HCT116 (cell line): Measurements from ENCODE around the gene STRAP. TPM values are rescaled to one million over a fixed set of nuclear protein-coding genes. Genes with fewer than 3 reads are reported as not detected.

Experiments used
- ATAC-seq: fragments of 200-7000 bp; cut with Tn5 transposase; 2 replicates; pipeline ENCODE4 v1.9.1; 2020; ENCODE audit warnings: mild to moderate bottlenecking, moderate library complexity
- BruUV-seq: library from RNA; stranded (reverse); fragments of 400-500 nt; replicated peaks from 2 replicates; lab custom pipeline; 2021; lab: Mats Ljungman, UMichigan
- CTCF ChIA-PET: fragments of 300-600 bp; sonication (Branson Sonifier 250); formaldehyde crosslinking; loops from one replicate; lab custom pipeline; 2021; ENCODE audit warnings: antibody characterized with exemption; lab: Charles Lee
- POLR2A ChIA-PET: fragments of 300-600, 350-600 bp; sonication (Branson Sonifier 250); formaldehyde crosslinking; loops from one replicate; lab custom pipeline; 2021; ENCODE audit warnings: antibody characterized with exemption; lab: Charles Lee
- RAD21 ChIA-PET, 2 experiments: fragments of 300-600 bp; sonication (Branson Sonifier 250); formaldehyde crosslinking; loops; one replicate each; lab custom pipeline; 2023; ENCODE audit warnings: low total read pairs in 2 of 2; ENCODE audit not compliant: uncharacterized antibody in 2 of 2, unreplicated experiment in 2 of 2, low non-redundant PET in 1 of 2; lab: Charles Lee
- DNase-seq: peaks from one replicate; pipeline ENCODE4 v3.0.0-alpha.2; 2010; ENCODE audit warnings: low read depth, low spot score
- H2AFZ ChIP-seq: fragments of 200-600 bp; shearing (Covaris generic), sonication (generic); 2 replicates; pipeline ENCODE4 v1.6.1; 2017; ENCODE audit warnings: low read depth, mixed run types, mixed read lengths, antibody characterized with exemption, low read length; ENCODE audit not compliant: poor library complexity, severe bottlenecking
- H3K27ac ChIP-seq: 2 replicates; pipeline ENCODE4 v1.5.1; 2012; ENCODE audit warnings: low read depth, low read length
- H3K27me3 ChIP-seq: fragments of 200-600 bp; sonication (generic); 2 replicates; pipeline ENCODE4 v1.6.1; 2016; ENCODE audit warnings: mixed run types, low read length, mixed read lengths; ENCODE audit not compliant: insufficient read depth
- H3K36me3 ChIP-seq, 2 experiments: fragments of 200-500 bp in 1 of 2; fragments of 200-600 bp in 1 of 2; sonication (Bioruptor generic) in 1 of 2; sonication (generic) in 1 of 2; 2 replicates each; pipeline versions ENCODE4 v1.5.1 to v1.6.1; 2014 to 2016; ENCODE audit warnings: low read length in 2 of 2, inconsistent platforms in 1 of 2, mixed read lengths in 1 of 2, mixed run types in 1 of 2; ENCODE audit not compliant: insufficient read depth in 2 of 2, control insufficient read depth in 1 of 2
- H3K4me1 ChIP-seq, 2 experiments: fragments of 200-600 bp in 1 of 2; sonication (generic) in 1 of 2; 2 replicates each; pipeline versions ENCODE4 v1.5.1 to v1.6.1; 2012 to 2017; ENCODE audit warnings: low read length in 2 of 2, inconsistent platforms in 1 of 2, mild to moderate bottlenecking in 1 of 2, mixed read lengths in 1 of 2, mixed run types in 1 of 2, moderate library complexity in 1 of 2; ENCODE audit not compliant: insufficient read depth in 2 of 2, control insufficient read depth in 1 of 2
- H3K4me2 ChIP-seq: fragments of 200-600 bp; sonication (generic); 2 replicates; pipeline ENCODE4 v1.6.1; 2017; ENCODE audit warnings: mixed run types, low read length, mixed read lengths
- H3K4me3 ChIP-seq, 2 experiments: fragments of 200-600 bp in 1 of 2; sonication (generic) in 1 of 2; replicated peaks in 1 of 2; 2 replicates each; pipeline ENCODE4 v1.5.1; 2011 to 2016; ENCODE audit warnings: low read length in 2 of 2, control low read depth in 1 of 2, low read depth in 1 of 2, mild to moderate bottlenecking in 1 of 2, mixed read lengths in 1 of 2, mixed run types in 1 of 2
- H3K79me2 ChIP-seq: fragments of 200-600 bp; sonication (generic); 2 replicates; pipeline ENCODE4 v1.6.1; 2017; ENCODE audit warnings: mild to moderate bottlenecking, mixed run types, low read length, moderate library complexity, mixed read lengths; ENCODE audit not compliant: insufficient read depth
- H3K9ac ChIP-seq: fragments of 200-600 bp; sonication (generic); 2 replicates; pipeline ENCODE4 v1.6.1; 2016; ENCODE audit warnings: low read length, mixed read lengths
- H3K9me2 ChIP-seq: fragments of 200-600 bp; sonication (generic), shearing (Covaris generic); 2 replicates; pipeline ENCODE4 v1.6.1; 2017; ENCODE audit warnings: mixed run types, mild to moderate bottlenecking, moderate library complexity; ENCODE audit not compliant: insufficient read depth
- H3K9me3 ChIP-seq, 2 experiments: fragments of 200-500 bp in 1 of 2; fragments of 200-600 bp in 1 of 2; sonication (Bioruptor generic) in 1 of 2; sonication (generic) in 1 of 2; 2 replicates each; pipeline ENCODE4 v1.6.1; 2014 to 2017; ENCODE audit warnings: low read length in 2 of 2, mixed read lengths in 2 of 2, inconsistent platforms in 1 of 2, low read depth in 1 of 2, mild to moderate bottlenecking in 1 of 2, mixed run types in 1 of 2, moderate library complexity in 1 of 2; ENCODE audit not compliant: control insufficient read depth in 1 of 2, insufficient read depth in 1 of 2
- H4K20me1 ChIP-seq: fragments of 200-600 bp; sonication (generic), shearing (Covaris generic); 2 replicates; pipeline ENCODE4 v1.6.1; 2017; ENCODE audit warnings: mixed run types, mild to moderate bottlenecking, moderate library complexity; ENCODE audit not compliant: insufficient read depth
- CTCF ChIP-seq, 3 experiments: fragments of 200-600 bp in 1 of 3; sonication (generic) in 1 of 3; IDR thresholded peaks in 2 of 3; conservative IDR thresholded peaks in 1 of 3; 2 replicates each; pipeline ENCODE4 v1.5.1; 2012 to 2017; ENCODE audit warnings: low read depth in 2 of 3, low read length in 2 of 3, antibody characterized with exemption in 1 of 3, borderline replicate concordance in 1 of 3, control low read depth in 1 of 3, mild to moderate bottlenecking in 1 of 3, mixed read lengths in 1 of 3, mixed run types in 1 of 3, moderate library complexity in 1 of 3; ENCODE audit not compliant: insufficient read depth in 1 of 3
- EZH2phosphoT487 ChIP-seq: fragments of 200-600 bp; IDR thresholded peaks from 2 replicates; pipeline ENCODE4 v1.6.1; 2018; ENCODE audit warnings: antibody characterized with exemption, borderline replicate concordance
- POLR2A ChIP-seq: IDR thresholded peaks from 2 replicates; pipeline ENCODE4 v1.7.0; 2011; ENCODE audit warnings: borderline replicate concordance; ENCODE audit not compliant: insufficient read depth, insufficient read length; ENCODE audit errors: extremely low read depth
- RAD21 ChIP-seq: IDR thresholded peaks from 2 replicates; pipeline ENCODE4 v1.6.1; 2012; ENCODE audit warnings: low read depth, mild to moderate bottlenecking
- SP1 ChIP-seq: IDR thresholded peaks from 2 replicates; pipeline ENCODE4 v1.6.1; 2012; ENCODE audit warnings: low read depth
- TCF7L2 ChIP-seq: IDR thresholded peaks from 2 replicates; pipeline ENCODE4 v1.7.0; 2011; ENCODE audit warnings: borderline replicate concordance, inconsistent platforms; ENCODE audit not compliant: insufficient read depth, insufficient read length; ENCODE audit errors: extremely low read depth
- YY1 ChIP-seq: IDR thresholded peaks from 2 replicates; pipeline ENCODE4 v1.6.1; 2011; ENCODE audit warnings: low read length, low read depth, moderate library complexity, mild to moderate bottlenecking; ENCODE audit not compliant: insufficient replicate concordance; ENCODE audit errors: extremely low read depth
- ZFX ChIP-seq: fragments of 450-650 bp; IDR thresholded peaks from 2 replicates; pipeline ENCODE4 v1.6.1; 2017
- intact Hi-C: fragments of 100-400 bp; cut with micrococcal nuclease; formaldehyde crosslinking; loops from 2 replicates; pipeline ENCODE4 v1.10.0; 2022
- total RNA-seq: library from RNA; stranded (reverse); gene quantifications from one replicate; pipeline ENCODE4 v1.2.1, GENCODE V29; 2021; ENCODE audit not compliant: unreplicated experiment

STRAP gene
- total RNA-seq, 1 experiment from 2014 or later = 156 TPM

GRCh38 chr12:15931590-15932053 is 49.4 kb downstream of the STRAP start:
- DNase-seq (no peak), ATAC-seq (peak; percentile 65; the same call in 1 of the 2 replicates)
- Histone ChIP-seq H3K27me3 (no peaks in the 10 kb centered on the region), H3K79me2 (no peaks in the 10 kb centered on the region; the same call in 1 of the 2 replicates), H3K9me3 (no peaks in the 10 kb centered on the region), H3K4me2 (peak overlapping the region; percentile 24), H3K9ac (no peak overlapping the region), H3K9me2 (no peaks in the 10 kb centered on the region), H3K27ac (no peak overlapping the region), H2AFZ (no peak overlapping the region), H3K4me1 (peaks cover 2 to 22% of the 10 kb centered on the region in 2 experiments; a peak in 3 of 4 replicates), H4K20me1 (no peaks in the 10 kb centered on the region), H3K4me3 (no peak overlapping the region), H3K36me3 (no peaks in the 10 kb centered on the region)
- intact Hi-C loops = no loop called here
- RAD21 ChIA-PET = no interaction called here
- CTCF ChIA-PET = interaction anchor here (0.7 kb wide), 1 partner anchor 343 kb away, joined by 3 read pairs; no protein-coding TSS in a partner anchor
- BruUV-seq = no TSS peak
- no peak for TF ChIP-seq TCF7L2
- no peak for TF ChIP-seq SP1
- no peak for TF ChIP-seq POLR2A
- TF ChIP-seq CTCF (IDR thresholded peaks at IDR 0.05 in 2 of 3, conservative IDR thresholded peaks at IDR 0.05 in 1 of 3; ENCODE audit: borderline replicate concordance in 1 of 3, insufficient read depth in 1 of 3, low read depth in 2 of 3, low read length in 2 of 3) = peak in 1 of 3 experiments; percentile 35; a peak in 3 of 6 replicates
- TF ChIP-seq YY1 = no peak
- TF ChIP-seq EZH2phosphoT487 = no peak
- TF ChIP-seq ZFX = no peak
- peak; percentile 10; the same call in 1 of the 2 replicates for TF ChIP-seq RAD21
- POLR2A ChIA-PET = no interaction called here
